Measurements from ENCODE around the gene CALU.

Gene CALU

DNA sequence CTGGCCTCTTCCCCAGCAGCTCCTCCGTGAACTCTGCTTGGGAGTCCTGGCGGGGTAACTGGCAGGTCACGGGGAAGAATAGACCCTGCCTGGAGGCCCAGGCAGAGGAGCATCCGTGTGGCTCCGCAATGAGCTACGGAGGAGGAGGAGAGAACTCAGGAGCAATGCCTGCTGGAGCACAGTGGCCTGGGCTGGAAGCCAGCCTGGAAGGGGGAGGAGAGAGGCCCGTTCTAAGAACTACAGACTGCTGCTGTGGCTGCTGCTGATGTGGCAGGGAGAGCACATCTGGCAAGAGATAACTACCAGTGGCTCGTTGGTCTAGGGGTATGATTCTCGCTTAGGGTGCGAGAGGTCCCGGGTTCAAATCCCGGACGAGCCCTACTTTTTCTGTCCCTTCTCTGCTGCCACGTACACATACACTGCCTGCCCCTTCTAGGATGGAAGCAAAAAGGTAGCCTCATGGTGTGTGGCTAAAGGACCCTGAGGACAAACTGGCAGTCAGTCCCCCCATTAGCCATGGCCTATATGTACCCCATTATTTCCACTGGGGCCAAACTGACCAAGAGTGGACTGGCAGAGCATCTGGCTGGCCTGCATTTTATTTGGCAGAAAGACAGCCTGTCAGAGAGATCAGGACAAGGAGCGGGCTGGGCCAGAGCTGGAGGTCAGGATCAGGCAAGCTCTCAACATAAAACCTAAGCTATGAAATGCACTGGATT lies 44.1 kb downstream of the CALU start:
- Mint-ChIP-seq H3K27ac (no peak overlapping the region), H3K4me1 (no peaks in the 10 kb centered on the region), H3K36me3 (no peaks in the 10 kb centered on the region), H3K27me3 (no peaks in the 10 kb centered on the region), H3K9me3 (no peaks in the 10 kb centered on the region), H3K4me3 (no peak overlapping the region)

DNA sequence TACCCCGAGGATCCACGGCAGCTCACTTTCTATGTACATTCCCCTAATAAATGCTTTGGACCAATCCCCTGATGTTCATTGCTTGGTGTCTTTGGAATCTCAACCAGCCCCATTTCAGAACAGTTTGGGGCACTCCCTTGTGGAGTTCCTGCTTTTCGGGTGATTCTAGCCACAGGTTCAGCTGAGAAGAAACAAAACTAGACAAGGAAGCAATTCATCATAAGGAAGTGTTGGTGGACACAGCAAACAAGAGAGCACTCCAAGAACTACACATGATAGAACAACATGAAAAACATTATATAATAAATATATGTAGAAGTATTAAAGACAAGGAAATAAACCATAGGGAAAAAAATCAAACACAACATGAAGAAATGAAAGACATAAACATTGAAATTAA lies 46.6 kb downstream of the CALU start:
- Mint-ChIP-seq H3K27ac (no peak overlapping the region), H3K4me3 (no peak overlapping the region), H3K36me3 (no peaks in the 10 kb centered on the region), H3K4me1 (peaks cover 10% of the 10 kb centered on the region), H3K9me3 (no peaks in the 10 kb centered on the region), H3K27me3 (no peaks in the 10 kb centered on the region)

DNA sequence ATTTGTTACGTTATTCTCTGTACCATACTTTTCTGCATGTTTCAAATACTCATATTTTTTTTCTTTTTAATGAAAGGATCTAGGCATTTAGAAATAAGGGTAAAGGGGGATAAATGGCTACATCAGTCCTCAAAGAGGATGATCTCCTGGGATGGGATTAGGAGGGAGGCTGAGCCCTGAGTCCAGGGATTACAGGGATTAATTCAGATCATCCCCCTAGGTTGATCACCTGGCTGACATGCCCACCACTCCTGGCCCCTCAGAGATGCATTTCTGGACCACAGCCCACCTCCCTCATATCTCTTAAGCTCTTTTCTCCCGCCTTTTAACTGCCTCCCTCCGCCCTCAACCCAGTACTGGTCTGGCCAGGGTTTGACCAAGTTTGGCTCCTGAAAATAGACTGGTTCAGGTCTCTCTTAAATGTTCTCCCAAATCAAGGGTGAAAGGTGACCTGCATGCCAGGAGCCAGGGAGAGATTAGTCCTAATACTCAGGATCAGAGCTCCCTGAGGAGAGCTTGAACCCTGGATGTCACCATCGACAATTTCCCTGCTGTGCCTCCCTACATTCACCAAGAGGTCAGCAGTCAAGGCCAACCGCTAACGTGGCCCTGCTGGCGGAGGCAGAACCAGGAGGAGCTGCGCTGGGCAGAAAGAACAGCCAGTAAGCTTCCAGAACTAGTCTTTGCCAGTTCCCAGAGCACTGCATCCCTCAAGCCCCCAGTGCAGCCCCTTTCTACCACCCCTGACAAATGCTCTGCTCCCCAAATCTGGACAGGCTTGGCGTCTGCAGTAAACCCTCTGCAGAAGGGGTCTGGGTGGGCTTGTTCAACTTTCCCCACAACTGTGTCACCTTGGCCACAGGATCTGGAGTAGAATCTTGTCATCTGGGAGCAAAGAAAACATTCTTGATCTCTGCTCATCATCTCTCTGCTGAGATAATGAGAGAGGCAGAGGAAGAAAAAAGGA lies 49.6 kb downstream of the CALU start:
- H3K4me1 Mint-ChIP-seq = peaks cover 10% of the 10 kb centered on the region
- H3K27ac Mint-ChIP-seq = no peak overlapping the region
- peak overlapping the region; percentile 28 for H3K4me3 Mint-ChIP-seq
- H3K27me3 Mint-ChIP-seq = no peaks in the 10 kb centered on the region
- H3K36me3 Mint-ChIP-seq = no peaks in the 10 kb centered on the region
- no peaks in the 10 kb centered on the region for H3K9me3 Mint-ChIP-seq

DNA sequence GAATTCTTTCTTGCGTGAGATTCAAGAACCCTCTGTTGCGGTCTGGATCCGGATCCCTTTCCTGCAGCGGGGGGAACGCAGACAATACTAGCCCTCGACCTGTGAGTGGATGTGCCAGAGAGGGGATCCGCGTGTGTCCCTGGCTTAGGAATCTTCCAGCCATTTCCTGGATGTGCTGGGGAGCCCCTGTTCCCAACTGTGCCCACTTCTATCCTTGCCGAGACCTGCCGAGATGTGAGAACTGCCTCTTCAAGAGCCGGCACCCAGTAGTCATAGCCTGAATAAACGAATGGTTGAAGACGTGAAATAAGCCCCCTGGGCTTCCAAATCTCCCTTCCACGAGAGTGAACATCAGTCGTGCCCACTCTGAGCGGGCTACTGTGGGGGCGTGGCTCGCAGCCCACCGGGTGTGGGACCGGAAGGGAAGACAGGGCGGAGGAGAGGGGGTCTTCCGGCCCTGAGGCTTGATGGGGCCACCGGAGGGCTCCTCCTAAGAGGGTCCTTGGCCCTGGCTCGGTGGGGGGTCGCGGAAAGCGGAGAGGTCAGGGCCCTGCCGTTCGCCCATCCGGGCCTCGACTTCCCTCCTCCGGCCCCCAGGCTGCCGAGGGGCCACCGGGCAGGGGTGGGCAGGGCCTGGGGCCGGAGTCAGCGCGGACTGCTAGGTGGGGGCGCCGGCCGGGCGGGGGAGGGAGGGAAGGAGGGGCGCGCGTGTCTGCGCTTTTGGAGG lies 51.3 kb downstream of the CALU start:
- no peaks in the 10 kb centered on the region for H3K9me3 Mint-ChIP-seq
- no peaks in the 10 kb centered on the region for H3K27me3 Mint-ChIP-seq
- peaks cover 10% of the 10 kb centered on the region for H3K4me1 Mint-ChIP-seq
- peak overlapping the region; percentile 86 for H3K4me3 Mint-ChIP-seq
- H3K36me3 Mint-ChIP-seq = no peaks in the 10 kb centered on the region
- H3K27ac Mint-ChIP-seq = no peak overlapping the region

DNA sequence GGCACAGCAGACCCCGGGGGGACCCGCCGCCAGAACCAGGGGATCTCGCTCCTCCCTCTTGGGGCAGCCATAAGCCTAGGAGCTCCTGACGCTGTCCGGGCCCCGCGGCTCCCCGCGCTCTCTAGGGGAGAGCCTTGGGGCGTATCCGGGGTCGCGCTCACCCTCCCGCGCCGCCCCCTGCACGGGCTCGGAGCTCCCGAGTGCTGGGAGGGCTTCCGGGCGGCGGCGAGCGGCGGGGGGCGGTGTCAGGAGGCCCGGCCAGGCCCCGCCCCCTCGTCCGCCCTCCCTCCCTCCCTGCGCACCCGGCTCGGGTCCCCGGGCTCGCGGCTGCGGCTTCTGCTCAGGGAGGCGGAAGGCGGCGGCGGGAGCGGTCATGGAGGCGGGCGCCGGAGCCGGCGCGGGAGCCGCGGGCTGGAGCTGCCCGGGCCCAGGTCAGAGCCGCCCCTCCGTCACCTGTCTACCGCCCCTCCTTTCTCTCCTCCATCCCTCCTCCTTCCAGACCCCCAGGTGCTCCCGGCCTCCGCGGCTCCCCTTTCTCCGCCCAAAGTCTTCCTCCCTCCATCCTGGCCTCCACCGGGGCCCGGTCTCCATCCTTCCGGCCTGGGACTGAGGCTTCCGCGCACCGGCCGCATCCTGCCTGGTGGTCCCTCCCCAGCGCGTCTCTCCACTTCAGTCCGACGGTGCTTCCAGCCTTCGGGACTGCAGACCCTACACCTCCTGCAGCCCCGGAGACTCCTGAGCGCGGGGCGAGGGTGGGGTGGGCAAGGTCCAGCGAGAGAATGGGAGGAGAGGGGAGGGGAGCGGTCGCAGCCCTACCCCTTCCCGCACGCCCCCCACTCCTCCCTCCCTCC lies 52.2 kb downstream of the CALU start, which contains the start of gene CCDC136:
Gene CCDC136, plus strand, starts transcription at position 848 of the 851 bp plus-strand sequence. CDS start 444 bp downstream, outside the sequence.
- Mint-ChIP-seq H3K4me1 (peaks cover 10% of the 10 kb centered on the region), H3K4me3 (peak within 1 kb of the TSS; percentile 83), H3K9me3 (no peaks in the 10 kb centered on the region), H3K27me3 (no peaks in the 10 kb centered on the region), H3K36me3 (no peaks in the 10 kb centered on the region), H3K27ac (no peak within 1 kb of the TSS)

DNA sequence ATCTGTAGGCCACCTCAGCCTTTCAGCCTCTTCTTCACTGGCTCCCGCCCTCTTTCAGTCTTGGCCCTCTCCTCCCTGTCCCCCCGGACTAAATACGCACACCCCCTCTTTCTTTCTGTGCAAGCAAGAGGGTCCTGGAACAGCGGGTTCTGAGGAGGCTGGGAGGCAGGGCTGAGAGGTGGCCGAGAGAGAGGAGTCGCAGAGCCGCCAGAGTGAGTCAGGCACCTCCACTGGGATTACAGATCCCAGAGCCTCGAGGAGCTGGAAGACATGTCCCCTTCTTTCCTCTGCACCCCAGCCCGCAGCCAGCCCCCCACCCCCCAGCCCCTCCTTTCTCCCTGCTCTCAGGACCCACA lies 52.8 kb downstream of the CALU start:
- no peak overlapping the region for H3K27ac Mint-ChIP-seq

DNA sequence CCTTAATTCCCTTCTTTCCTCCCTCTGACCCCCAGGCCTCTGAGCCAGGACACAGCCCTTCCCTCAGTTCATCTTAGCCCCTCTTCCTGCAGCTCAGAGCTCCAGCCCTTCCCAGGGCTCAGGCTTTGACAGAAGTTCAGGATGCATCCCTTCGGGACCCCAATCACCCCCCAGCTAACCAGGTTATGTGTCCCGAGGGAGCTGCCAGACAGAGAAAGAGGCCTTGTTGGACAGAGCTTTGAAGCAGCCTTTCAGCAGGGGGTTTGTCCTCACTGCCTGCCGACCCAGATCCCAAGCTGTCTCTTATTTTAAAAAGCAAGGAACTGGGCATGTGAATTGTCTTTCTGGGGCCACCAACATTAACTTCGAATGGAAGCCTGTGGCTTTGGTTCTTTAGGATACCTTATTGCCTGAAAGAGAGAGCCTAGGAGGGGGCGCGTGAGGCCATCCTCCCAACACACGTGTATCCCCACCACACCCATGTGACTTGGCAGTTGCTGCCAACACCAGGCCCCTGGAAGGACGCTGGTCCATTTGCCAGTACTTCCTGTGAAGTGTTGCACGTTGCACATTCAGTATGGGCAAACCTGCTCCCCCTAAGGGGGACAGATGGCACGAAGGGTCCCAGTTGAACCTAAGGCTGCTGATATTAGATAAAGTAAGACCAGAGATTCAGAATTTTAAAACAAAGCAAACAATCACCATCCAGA lies 53.5 kb downstream of the CALU start:
- Mint-ChIP-seq H3K36me3 (peaks cover 2% of the 10 kb centered on the region), H3K4me1 (peaks cover 10% of the 10 kb centered on the region), H3K27me3 (no peaks in the 10 kb centered on the region), H3K9me3 (no peaks in the 10 kb centered on the region), H3K4me3 (peak overlapping the region; percentile 58), H3K27ac (no peak overlapping the region)

More for the DNA sequence above, 52.8 kb downstream of the CALU start:
- no peaks in the 10 kb centered on the region for H3K36me3 Mint-ChIP-seq
- peak overlapping the region; percentile 83 for H3K4me3 Mint-ChIP-seq
- no peaks in the 10 kb centered on the region for H3K9me3 Mint-ChIP-seq
- H3K27me3 Mint-ChIP-seq = no peaks in the 10 kb centered on the region
- H3K4me1 Mint-ChIP-seq = peaks cover 10% of the 10 kb centered on the region

DNA sequence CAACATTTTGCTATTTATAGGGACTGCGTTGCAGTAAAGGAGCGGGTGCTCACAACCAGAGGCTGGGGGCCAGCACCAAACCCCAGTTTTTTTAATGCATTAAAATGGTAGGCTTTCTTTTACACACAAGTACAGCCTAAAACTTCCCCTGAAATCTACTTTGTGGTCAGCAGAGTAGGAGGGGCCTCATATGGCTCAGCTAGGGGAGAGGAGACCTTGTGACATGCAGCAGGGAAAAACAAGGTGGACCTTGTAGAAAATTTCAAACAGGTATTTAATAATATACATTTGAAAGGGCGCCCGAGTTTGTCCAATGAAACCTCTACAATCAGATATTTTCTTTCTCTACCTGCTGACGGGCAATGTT lies 54.0 kb downstream of the CALU start:
- Mint-ChIP-seq H3K4me1 (peaks cover 10% of the 10 kb centered on the region), H3K27ac (no peak overlapping the region), H3K36me3 (peaks cover 2% of the 10 kb centered on the region), H3K27me3 (no peaks in the 10 kb centered on the region), H3K9me3 (no peaks in the 10 kb centered on the region), H3K4me3 (no peak overlapping the region)

DNA sequence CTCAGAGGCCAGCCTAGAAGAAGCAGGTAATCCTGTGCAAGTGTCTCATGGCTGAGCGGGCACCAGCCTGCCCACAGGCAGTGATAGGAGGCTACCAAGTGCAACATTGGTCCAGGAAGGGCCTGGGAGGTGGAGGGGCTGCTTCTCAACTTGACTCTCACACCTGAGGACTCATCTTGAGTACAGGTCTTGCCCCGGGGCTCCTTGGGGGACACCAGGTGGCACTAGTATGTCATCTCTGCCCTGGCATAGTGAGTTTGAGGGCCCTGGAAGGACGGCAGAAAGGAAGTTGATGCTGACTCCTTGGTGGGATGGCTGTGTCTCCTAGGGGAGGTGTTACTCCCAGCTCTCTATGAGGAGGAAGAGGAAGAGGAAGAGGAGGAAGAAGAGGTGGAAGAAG lies 54.9 kb downstream of the CALU start:
- Mint-ChIP-seq H3K9me3 (no peaks in the 10 kb centered on the region), H3K36me3 (peaks cover 2% of the 10 kb centered on the region), H3K4me1 (peaks cover 10% of the 10 kb centered on the region), H3K27ac (no peak overlapping the region), H3K4me3 (no peak overlapping the region), H3K27me3 (no peaks in the 10 kb centered on the region)

DNA sequence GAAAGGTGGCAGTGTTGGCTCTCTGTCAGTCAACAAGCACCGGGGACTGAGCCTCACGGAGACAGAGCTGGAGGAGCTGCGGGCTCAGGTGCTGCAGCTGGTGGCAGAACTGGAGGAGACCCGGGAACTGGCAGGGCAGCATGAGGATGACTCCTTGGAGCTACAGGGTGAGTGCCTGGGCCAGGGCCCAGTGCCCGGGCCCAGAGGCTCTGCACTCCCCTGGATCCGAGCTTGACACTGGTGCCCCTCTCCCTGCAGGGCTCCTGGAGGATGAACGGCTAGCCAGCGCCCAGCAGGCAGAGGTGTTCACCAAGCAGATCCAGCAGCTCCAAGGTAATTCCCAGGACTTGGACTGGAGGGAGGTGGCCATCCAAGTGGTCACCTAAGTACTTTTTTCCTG lies 55.3 kb downstream of the CALU start:
- H3K27ac Mint-ChIP-seq = no peak overlapping the region
- H3K4me3 Mint-ChIP-seq = no peak overlapping the region
- H3K27me3 Mint-ChIP-seq = no peaks in the 10 kb centered on the region
- peaks cover 10% of the 10 kb centered on the region for H3K4me1 Mint-ChIP-seq
- no peaks in the 10 kb centered on the region for H3K9me3 Mint-ChIP-seq
- H3K36me3 Mint-ChIP-seq = peaks cover 2% of the 10 kb centered on the region

DNA sequence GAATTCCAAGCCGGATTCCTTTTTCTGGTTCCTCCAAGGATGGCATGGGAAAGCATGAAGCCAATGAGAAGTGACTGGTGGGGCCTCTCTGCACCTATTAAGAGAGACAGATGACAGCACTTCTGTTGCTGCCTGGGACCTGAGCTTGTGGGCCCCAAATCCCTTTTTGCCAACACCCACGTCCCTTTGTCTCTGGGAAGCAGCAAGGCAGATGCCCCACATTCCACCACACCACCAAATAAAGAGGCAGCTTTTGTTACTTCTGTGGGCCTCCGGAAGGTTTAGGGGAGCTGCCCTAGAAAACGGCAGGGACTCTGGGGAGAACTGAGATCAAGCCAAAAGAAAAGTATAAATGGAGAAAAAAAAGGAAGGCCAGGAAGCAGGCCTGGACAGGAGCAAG lies 56.0 kb downstream of the CALU start:
- H3K27ac Mint-ChIP-seq = no peak overlapping the region

DNA sequence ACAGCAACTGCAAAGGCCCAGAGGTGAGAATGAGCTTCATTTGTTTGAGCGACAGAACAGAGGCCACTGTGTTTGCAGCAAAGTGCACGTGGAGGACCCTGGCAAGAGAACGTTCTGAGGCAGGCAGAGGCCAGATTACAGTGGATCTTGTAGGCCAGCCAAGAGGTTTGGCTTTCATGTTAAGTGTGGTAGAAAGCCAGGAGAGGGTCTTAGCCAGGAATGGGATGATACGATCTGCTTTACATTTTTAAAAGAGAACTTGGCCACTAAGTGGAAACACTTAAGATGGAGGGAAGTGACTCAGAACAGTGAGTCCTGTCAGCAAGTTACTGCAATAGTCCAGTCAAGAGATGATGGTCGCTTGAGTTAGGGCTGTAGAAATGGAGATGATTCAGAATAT lies 57.2 kb downstream of the CALU start:
- Mint-ChIP-seq H3K4me3 (no peak overlapping the region), H3K27ac (no peak overlapping the region), H3K4me1 (no peaks in the 10 kb centered on the region), H3K36me3 (peaks cover 5% of the 10 kb centered on the region), H3K27me3 (no peaks in the 10 kb centered on the region), H3K9me3 (no peaks in the 10 kb centered on the region)

More for the DNA sequence above, 56.0 kb downstream of the CALU start:
- H3K4me1 Mint-ChIP-seq = peaks cover 4% of the 10 kb centered on the region
- no peak overlapping the region for H3K4me3 Mint-ChIP-seq
- H3K9me3 Mint-ChIP-seq = no peaks in the 10 kb centered on the region
- H3K36me3 Mint-ChIP-seq = peaks cover 2% of the 10 kb centered on the region
- H3K27me3 Mint-ChIP-seq = no peaks in the 10 kb centered on the region

DNA sequence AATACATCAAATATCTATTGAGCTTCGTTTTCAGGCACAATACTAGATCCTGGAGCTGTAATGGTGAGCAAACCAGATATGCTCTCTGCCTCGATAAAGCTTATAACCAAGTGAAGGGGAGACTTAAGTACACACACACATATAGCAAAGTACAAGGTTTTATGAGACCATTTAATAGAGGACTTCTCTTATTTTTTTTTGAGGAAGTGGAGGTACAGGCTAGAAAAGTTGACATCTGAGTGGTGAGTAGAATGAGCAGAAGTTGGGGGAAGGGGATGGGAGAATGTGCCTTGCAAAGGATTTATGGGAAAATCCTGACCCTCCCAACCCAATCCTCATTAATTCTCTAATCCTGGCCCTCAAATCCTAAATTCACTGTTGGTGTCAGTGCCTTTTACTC lies 60.3 kb downstream of the CALU start:
- H3K4me1 Mint-ChIP-seq = no peaks in the 10 kb centered on the region

DNA sequence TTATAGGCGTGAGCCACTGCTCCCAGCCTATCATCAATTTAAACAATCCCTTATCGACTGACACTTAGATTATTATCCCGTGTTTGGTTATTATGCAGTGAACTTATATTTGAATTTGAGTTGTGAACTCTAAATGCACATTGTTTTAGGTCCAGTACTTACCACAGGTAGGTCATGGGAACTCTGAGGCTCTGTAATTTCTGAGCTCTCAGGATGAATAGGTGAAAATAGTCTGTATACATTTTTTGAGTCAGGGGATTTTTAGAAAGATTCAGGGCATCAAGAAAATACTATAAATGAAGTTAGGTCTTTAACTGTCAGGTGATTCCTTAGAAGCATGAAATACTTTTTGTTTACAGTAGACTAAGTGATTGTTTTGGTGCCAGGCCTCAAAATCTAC lies 61.4 kb downstream of the CALU start:
- Mint-ChIP-seq H3K9me3 (no peaks in the 10 kb centered on the region), H3K36me3 (peaks cover 6% of the 10 kb centered on the region), H3K4me3 (no peak overlapping the region), H3K27ac (no peak overlapping the region), H3K4me1 (no peaks in the 10 kb centered on the region), H3K27me3 (no peaks in the 10 kb centered on the region)

More for the DNA sequence above, 60.3 kb downstream of the CALU start:
- Mint-ChIP-seq H3K27me3 (no peaks in the 10 kb centered on the region), H3K36me3 (peaks cover 6% of the 10 kb centered on the region), H3K4me3 (no peak overlapping the region), H3K27ac (no peak overlapping the region), H3K9me3 (no peaks in the 10 kb centered on the region)
